AG04449 (cell line): ENCODE results near the gene NAPB.
"Not testable (repeated sequence)": the region's sequence is repeated elsewhere in the genome, so short reads cannot be mapped to it uniquely, and the experiment has no call there.

ENCODE experiments used
- CTCF ChIA-PET: fragments of 350-600 bp; formaldehyde crosslinking; extraction: SDS; loops from one replicate; lab custom pipeline; 2021; ENCODE audit warnings: antibody characterized with exemption; lab: Yijun Ruan, JAX
- POLR2A ChIA-PET: fragments of 400-600, 350-600 bp; formaldehyde crosslinking; extraction: SDS; loops from one replicate; lab custom pipeline; 2020; ENCODE audit warnings: antibody characterized with exemption, inconsistent platforms; lab: Yijun Ruan, JAX
- DNase-seq: peaks from one replicate; pipeline ENCODE4 v3.0.0-alpha.2; 2010; ENCODE audit warnings: low read depth, low spot score
- H3K4me3 ChIP-seq: 2 replicates; pipeline ENCODE4 v1.5.1; 2011; ENCODE audit warnings: low read depth, mild to moderate bottlenecking, control low read depth, low read length
- TF ChIP-seq, protein P1 (sequence below): IDR thresholded peaks from one replicate; pipeline ENCODE4 v1.5.1; 2011; ENCODE audit warnings: mild to moderate bottlenecking, moderate library complexity, low read length, control low read depth, inconsistent platforms; ENCODE audit not compliant: insufficient read depth; ENCODE audit errors: missing control alignments

NAPB gene

GRCh38 chr20:23350904-23351838, 70.1 kb downstream of the NAPB start:
- ChIA-PET CTCF (interaction anchor here (1.0 to 3.2 kb wide), 5 partner anchors 69 to 665 kb away, joined by 4 to 24 read pairs (median 8); no protein-coding TSS in a partner anchor), POLR2A (interaction anchor here (0.7 to 2.5 kb wide), 3 partner anchors 10 to 662 kb away, joined by 3 to 11 read pairs (median 4); partner anchors contain the start of gene GZF1)
- peak overlapping the region; percentile 86 for H3K4me3 ChIP-seq
- TF ChIP-seq, protein P1, sequence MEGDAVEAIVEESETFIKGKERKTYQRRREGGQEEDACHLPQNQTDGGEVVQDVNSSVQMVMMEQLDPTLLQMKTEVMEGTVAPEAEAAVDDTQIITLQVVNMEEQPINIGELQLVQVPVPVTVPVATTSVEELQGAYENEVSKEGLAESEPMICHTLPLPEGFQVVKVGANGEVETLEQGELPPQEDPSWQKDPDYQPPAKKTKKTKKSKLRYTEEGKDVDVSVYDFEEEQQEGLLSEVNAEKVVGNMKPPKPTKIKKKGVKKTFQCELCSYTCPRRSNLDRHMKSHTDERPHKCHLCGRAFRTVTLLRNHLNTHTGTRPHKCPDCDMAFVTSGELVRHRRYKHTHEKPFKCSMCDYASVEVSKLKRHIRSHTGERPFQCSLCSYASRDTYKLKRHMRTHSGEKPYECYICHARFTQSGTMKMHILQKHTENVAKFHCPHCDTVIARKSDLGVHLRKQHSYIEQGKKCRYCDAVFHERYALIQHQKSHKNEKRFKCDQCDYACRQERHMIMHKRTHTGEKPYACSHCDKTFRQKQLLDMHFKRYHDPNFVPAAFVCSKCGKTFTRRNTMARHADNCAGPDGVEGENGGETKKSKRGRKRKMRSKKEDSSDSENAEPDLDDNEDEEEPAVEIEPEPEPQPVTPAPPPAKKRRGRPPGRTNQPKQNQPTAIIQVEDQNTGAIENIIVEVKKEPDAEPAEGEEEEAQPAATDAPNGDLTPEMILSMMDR: no peak
- DNase-seq: no peak

DNA sequence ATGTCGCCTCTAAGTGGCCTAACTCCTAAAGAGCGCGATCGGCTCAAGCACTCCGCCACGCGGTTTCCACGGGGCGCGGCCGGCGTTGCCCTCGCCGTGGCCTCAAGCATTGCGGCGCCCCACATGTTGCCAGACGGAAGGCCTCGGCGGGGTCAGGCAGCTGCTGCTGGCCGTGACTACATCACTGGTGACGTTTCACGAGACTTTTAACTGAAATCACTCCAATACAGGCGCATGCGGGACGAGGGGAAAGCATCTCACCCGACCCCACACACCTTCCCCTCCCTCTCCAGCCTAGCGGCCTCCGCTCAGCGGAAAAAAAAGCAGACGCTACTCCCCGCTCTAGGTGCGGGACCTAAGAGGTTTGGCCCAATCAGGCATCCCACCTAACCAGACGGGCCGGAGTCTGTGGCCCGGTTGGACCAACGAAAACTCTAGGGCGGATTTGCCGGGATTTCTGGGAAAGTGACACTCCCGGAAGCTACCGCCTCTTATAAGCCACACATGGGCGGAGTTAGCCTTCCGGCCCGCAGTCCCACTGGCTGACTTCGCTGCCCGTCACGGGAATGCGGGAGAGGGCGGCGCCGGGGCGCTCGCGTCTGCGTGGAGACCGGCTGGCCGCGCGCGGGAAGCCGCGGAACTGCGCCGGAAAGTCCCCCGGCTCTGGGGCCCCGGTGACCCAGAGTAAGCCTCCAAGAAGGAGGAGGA, 70.9 kb downstream of the NAPB start, which contains the start of gene NXT1:
TSS of gene NXT1 (plus strand) at position 596 of the 708 bp plus-strand sequence. CDS start 3,251 bp downstream, outside the sequence.
- POLR2A ChIA-PET: interaction anchor here (0.7 to 2.5 kb wide), 9 partner anchors 8 to 661 kb away, joined by 3 to 11 read pairs (median 4); partner anchors contain the start of genes GZF1 and NAPB
- TF ChIP-seq, protein P1: peak; percentile 4

GRCh38 chr20:23349338-23350195, 71.7 kb downstream of the NAPB start:
- CTCF ChIA-PET: interaction anchor here (0.5 to 4.2 kb wide), 26 partner anchors 9 to 663 kb away, joined by 3 to 43 read pairs (median 4); partner anchors contain the start of genes CST9 and NAPB
- TF ChIP-seq, protein P1: no peak
- POLR2A ChIA-PET: interaction anchor here (0.9 to 2.5 kb wide), 7 partner anchors 8 to 626 kb away, joined by 3 to 11 read pairs (median 5); partner anchors contain the start of genes GZF1 and NAPB
- DNase-seq: peak; percentile 16
- peak overlapping the region; percentile 78 for H3K4me3 ChIP-seq

More for the DNA sequence above, 70.9 kb downstream of the NAPB start, which contains the start of gene NXT1:
- CTCF ChIA-PET: interaction anchor here (0.5 to 4.2 kb wide), 24 partner anchors 8 to 664 kb away, joined by 3 to 43 read pairs (median 4); partner anchors contain the start of genes CST9 and NAPB
- DNase-seq: peak; percentile 95
- H3K4me3 ChIP-seq: peak within 1 kb of the TSS; percentile 86

DNA sequence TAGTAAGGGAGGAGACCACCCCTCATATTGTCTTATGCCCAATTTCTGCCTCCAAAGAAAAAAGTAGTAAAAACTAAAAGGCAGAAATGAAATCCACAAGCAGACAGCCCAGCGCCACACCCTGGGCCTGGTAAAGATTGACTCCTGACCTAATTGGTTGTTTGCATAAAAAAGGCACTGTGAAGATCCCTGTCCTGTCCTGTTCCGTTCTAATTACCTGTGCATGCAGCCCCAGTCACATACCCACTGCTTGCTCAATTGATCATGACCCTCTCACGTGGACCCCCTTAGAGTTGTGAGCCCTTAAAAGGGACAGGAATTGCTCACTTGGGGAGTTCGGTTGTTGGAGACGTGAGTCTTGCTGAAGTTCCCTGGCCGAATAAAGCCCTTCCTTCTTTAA, 72.8 kb downstream of the NAPB start:
- H3K4me3 ChIP-seq, DNase-seq, POLR2A ChIA-PET: not testable (repeated sequence)
- CTCF ChIA-PET: interaction anchor here (1.4 to 4.2 kb wide), 4 partner anchors 10 to 657 kb away, joined by 4 to 43 read pairs (median 22); no protein-coding TSS in a partner anchor

DNA sequence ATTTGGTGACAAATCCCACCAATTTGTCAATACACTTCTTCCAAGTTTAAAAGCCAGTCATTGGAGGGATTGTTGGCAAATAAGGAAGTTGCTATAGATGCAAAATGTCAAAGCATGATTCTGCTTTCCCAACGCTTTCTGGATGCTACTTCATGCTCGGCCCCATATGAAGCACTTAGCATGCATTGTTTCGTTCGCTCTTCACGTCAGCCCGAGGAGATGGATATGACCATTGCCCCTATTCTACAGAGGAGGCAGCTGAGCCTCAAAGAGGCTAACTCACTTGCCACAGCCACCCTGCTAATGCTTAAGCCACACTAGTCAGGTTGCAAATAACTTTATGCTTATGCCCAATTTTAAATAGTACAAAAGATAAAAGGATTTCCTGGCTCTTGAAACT, 73.5 kb downstream of the NAPB start:
- POLR2A ChIA-PET: no interaction called here
- CTCF ChIA-PET: interaction anchor here (0.6 to 4.2 kb wide), 3 partner anchors 9 to 1009 kb away, joined by 3 to 43 read pairs (median 4); no protein-coding TSS in a partner anchor
- TF ChIP-seq, protein P1: no peak
- no peak overlapping the region for H3K4me3 ChIP-seq
- no peak for DNase-seq
